ELR (cell line): ENCODE measurements around the gene MATN1.
"Not testable (repeated sequence)": the region's sequence is repeated elsewhere in the genome, so short reads cannot be mapped to it uniquely, and the experiment has no call there.

Experiments
- DNase-seq: peaks from one replicate; pipeline ENCODE4 v3.0.0-alpha.2; 2015; ENCODE audit warnings: low read depth

MATN1 gene, protein sequence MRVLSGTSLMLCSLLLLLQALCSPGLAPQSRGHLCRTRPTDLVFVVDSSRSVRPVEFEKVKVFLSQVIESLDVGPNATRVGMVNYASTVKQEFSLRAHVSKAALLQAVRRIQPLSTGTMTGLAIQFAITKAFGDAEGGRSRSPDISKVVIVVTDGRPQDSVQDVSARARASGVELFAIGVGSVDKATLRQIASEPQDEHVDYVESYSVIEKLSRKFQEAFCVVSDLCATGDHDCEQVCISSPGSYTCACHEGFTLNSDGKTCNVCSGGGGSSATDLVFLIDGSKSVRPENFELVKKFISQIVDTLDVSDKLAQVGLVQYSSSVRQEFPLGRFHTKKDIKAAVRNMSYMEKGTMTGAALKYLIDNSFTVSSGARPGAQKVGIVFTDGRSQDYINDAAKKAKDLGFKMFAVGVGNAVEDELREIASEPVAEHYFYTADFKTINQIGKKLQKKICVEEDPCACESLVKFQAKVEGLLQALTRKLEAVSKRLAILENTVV

DNA sequence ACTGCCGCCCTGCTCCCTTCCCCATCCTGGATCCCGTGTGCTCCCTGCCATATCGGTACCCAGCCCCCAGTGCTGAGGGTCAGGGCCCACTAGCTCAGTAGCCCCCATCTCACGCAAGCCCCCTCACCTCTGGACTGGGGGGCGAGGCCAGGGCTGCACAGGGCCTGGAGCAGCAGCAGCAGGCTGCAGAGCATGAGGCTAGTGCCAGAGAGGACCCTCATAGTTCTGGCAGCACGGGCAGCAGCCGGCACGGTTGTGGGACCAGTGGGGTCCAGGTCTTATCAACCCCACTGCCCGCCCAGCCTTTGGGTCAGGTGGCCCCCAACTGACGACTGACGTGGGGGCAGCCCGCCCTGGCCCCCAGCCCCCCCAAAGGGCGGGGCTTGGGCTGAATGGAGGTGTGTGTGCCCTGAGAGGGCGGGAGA is at the start of gene MATN1:
MATN1 (minus strand) TSS at position 255 of the 425 bp plus-strand sequence; CDS start at position 221, 34 bp downstream.
- no peak for DNase-seq

DNA sequence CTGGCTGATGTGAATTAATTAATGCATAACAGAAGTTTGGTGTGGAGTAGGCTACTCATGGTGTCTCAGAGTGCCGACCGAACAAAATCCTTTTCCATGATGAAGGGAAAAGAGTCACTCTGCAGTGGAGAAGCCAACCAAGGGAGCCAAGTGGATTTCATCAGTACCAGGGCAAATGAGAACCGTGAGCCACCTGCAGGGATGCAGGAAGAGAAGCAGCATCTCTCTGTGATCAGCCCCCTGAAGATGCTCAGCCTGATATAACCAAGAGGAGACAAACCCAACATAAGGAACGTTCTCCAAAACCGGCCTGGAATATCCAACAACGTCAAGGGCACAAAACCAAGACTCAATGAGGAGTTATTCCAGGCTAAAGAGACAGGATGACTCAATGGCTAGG is 47.6 kb upstream of the MATN1 start:
- no peak for DNase-seq

DNA sequence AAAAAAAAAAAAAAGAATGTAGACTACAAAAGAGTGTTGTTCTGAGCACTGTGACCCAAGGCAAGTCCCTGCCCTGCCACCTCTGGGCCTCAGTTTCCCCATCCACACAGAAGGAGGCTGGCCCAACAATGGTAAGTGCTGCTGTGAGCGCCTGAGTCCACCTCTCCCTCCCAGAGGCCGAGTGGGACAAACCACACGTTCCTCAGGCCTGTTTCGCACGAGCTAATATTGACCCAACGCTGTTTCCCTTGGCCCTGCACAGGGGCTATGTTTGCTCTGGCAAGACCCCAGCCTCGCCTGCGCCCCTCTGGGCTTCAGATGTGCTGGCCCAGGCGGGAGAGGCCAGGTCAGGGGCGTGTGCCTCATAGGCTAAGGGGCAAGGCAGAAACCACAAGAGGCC is 46.8 kb upstream of the MATN1 start:
- DNase-seq, result no peak

DNA sequence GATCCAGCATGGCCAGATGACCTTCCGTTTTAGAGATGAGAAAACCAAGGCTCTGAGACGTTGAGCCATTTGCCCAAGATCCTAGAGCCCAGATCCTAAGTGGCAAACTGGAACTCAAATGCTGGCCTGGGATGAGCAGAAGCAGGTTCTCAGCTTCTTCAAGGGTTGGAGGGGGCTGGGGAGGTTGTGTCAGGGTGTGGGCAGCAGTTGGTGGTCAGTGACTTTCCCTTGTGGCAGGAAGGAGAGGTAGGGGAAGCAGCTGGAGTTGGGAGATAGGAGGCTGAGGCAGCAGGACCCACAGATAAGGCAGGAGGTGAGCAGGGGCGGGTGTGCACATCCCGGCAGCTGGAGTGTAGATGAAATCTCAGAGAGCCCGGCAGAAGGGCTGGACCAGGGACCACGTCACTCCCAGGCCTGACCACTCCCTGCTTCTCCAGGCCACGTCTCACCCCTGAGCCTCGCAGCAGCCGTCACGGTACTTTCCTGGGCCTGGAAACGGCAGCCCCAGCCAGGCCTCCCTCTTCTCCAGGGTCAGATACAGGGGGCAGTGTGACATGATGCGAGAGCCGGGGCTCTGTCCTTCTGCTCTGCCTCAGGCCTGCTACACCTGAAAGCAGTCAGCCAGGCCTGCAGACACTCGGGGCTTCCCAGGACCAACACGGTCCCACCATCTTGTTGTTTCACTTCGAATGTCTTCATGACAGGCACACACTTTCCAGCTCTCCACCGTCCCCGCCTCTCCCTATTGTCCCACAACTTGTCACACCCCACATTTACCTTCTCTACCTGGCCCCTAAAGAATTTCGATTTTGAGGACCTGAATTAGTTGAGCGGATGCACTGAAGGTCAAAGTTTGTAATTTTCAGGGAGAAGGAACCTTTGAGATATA is 45.7 kb upstream of the MATN1 start:
- no peak for DNase-seq

DNA sequence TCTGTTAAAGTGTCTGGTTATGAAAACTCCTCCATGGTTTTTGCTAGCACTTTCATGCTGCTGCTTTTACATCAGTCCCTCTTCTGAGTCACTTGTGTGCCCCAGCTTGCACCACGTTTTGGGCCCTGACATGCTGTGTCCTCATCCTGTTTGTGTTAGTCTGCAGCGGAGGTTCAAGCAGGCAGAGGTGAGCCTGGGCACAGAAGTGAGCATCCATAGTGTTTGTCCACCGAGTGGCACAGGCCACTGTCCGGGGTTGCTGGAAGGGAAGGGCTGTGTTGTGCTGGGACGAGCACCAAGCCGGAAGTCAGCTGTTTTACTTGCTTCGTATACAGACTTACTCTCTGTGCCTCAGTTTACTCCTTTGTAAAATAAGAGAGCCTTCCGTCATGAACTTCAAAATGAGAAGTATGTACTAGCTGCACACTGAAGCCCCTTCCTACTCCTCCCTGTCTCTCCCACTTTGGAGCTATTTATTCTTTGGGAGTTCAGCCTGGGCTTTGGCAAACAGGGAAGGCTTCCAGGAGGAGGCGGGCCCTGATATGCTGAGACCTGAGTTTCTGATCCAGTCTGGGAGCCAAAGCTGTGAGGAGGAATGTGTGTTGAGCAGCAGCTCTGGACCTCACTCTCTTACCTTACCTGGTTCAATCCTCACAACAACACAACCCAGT is 44.9 kb upstream of the MATN1 start:
- DNase-seq, result no peak

DNA sequence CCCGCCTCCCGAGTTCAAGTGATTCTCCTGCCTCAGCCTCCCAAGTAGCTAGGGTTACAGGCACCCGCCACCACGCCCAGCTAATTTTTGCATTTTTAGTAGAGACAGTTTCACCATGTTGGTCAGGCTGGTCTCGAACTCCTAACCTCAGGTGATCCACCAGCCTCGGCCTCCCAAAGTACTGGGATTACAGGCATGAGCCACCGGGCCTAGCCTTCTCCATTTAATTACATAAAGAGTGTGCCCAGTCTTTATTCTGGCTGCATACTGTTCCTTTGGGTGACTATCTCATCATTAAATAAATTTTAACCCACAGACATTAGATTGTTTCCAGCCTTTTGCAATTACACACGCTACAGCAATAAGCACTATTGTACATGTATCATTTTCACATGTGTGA is 43.6 kb upstream of the MATN1 start:
- not testable (repeated sequence) for DNase-seq

DNA sequence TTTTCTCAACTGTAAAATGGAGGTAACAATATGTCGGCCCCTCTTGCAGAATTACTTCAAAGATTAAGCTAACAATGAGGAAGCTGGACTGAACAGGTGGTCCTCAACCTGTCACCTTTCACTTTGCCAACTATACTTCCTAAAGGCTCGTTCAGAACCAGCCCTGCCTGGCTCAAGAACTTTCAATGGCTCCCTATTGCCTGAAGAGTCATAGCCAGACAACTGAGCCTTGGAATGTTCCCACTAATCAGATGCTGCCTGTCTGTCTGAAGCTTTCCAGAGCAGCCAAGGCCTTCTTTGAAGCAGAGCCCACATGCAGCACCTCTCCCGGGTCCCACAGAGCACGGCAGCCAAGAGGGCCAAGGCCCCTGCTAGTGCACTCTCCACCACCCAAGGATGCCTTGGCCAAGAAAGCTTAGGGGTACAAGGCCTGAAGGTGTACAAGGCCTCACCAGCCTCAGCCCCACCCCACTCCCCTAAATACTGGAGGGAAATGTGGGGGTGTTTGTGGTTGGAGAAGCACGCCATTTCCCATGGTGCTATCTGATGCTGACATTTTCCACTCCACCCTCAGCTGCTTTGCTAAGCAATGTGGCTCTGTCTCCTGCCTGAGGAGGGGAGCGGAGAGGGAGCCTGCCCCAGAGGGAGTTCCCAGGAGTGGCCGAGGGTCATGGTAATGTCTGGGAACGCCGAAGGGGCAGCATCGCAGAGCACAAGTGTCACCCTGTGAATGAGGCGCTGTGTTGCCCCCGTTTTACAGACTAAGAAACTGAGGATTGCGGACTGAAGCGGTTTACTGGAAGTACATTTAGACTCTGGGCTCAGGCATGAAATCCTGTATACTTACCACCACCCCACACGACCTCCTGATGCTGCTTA is 42.4 kb upstream of the MATN1 start:
- DNase-seq, result no peak

DNA sequence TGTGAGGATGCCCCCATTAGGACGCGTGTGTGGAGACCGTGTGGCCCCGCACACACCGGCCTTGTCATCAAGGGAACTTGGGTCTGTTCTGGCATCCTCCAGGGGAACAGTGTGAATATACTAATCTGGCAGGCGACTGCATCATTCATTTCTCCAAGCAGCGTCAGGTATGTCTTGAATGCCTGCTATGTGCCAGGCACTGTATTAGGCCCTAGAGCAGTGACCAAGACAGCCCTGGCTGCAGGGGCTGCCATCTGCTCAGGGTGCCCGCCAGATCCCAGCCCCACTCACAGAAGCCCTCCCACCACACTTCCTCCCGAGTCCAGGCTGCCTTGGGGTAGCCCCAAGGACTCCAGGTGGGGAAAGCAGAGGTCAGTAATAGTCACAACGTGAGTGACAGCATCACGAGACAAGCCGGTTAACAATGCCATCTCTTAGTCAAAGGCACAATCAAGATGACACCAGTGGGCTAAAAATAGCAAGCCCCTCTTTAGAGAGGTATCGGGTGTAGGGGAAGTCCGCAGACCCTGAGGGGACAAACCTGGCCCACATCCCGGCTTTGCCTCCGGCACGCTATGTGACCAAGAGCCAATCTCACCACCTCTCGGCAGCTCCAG is 41.7 kb upstream of the MATN1 start:
- no peak for DNase-seq

DNA sequence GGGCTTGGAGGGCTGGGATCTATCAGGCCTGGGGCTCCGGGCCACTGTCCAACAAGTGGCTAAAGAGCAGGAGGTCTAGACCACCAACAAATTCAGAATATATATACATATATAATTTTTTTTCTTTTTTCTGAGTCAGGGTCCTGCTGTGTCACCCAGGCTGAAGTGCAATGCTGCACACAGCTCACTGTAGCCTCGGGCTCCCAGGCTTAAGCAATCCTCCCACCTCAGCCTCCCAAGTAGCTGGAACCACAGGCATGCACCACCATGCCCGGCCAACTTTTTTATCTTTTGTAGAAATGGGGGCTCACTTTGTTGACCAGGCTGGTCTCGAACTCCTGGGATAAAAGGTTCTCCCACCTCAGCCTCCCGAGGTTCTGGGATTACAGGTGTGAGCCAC is 41.0 kb upstream of the MATN1 start:
- DNase-seq, result peak; percentile 50

DNA sequence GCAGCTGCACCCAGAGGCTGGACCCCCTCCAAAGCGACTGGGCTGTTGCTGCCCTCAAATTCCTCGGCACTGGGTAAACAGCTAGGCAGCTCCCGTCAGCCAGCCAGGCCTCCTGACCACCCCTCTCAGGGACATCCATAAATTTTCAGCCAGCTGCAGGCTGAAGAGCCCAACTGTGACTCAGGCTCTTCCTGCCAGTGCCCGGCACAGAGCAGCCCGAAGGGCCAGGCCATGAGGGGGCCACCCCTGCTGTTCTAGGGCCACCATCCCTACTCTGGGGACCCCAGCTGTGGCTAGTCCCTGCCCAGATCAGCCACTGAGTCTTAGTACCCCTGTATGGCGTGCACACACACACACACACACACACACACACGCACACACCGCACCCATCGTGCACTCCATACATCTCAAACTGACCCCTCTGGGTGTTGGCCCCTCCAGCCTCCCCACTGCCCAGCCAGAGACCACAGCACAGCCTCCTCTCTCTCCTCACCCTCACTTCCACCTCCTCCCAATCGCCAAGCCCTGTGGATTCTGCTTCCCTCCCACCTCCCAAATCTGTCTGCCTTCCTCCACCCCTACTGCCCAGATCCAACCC is 40.4 kb upstream of the MATN1 start:
- peak; percentile 51 for DNase-seq

DNA sequence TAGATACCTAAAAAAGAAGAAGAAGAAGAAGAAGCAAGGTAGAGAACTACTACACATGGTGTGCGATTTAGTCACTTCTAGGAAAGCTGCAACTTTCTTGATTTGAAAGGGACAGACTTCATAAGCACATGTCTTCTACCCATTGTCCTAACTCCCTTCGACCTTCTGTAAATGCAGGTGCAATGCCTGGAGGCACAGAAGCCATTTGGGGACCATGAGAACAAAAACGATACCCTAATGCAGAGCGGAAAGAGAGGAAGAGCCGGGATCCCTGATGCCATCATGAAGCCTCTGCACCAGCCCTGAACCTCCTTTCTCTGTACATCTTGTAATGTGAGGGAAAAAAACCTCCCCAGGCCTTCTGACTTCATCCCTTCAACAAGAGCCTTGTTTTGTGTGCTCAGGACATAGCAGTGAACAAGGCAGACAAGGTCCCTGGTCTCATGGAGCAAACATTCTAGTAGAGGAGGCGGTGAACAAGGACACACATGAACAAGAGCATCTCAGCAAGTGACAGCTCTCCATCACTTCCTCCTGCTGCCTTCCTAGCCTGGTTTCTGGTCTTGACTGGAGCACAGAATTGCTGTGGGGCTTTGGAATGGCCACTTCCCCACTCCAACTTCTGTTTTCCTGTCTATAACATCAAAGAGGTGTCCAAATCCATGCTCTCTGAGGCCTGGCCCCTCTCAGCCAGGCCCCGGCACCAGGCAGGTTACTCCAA is 39.7 kb upstream of the MATN1 start:
- DNase-seq, result no peak

DNA sequence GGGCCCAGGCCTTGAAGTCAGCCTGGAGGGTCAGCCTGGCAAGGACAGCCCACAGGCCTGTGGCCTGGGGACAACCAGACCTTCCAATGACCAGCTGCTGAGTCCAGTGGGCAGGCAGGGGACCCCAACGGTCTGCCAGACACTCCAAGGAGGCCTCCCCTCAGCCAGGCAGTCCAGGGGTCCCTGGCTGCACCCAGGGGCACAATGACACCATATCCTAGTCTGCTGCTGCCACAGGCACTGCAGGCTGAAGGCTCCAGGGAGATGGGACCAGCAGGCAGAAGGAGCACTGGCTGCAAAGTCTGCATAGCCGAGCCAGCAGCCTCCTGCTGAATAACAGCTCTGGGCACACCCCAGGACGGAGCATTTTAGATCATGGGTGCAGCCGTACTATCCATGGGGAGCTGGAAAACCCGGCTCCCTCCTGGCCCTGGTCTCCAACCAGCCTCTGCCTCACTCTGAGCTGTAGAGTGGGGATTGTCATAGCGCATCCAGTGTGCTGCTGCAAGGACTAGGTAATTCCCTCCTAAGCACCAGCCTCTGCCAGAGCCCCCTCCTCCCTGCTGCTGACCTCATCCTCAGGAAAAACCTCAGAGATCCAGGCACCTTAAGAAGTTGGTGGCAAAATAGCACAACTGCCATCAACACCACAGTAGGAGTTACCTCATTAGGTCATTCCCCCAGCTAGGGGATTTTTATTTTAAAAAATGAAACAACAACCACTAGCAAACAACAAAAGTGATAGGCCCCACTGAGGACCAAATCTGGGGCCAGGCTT is 39.0 kb upstream of the MATN1 start:
- no peak for DNase-seq

DNA sequence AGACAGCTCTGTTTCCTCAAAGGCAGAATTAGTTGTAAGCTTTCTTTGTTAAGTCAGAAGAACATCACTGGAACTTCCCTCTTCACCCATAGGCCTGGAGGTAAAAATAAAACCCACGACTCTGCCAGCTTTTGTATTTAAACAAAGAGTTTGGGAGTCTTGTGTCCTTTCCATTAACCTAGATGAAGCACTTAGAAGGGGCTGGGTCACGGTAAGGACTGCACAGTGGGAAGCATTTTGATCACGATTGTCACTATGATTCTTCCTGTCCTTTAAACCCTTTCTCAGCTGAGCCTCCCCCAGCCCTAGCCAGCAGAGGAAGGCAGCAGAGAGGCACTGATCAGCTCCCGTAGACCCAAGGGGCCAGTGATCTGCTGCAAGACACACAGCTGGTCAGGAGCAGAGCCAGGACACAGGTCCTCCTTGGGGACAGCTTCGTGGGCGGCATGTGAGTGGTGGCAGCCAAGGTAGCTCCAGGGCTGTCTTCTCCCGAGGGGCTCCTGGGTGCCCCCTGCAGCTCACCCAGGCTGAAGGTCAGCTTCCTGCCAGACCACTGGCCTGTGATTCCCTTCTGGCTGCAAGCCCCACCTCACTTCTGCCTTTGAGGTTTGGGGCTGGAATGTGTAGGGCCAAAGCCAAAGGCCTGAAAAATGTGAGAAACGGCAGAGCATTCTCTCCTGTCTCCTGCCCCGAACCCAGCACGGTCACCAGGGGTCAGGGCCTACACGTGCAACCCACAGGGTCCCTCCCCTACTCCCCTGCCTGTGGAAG is 38.2 kb upstream of the MATN1 start:
- no peak for DNase-seq

DNA sequence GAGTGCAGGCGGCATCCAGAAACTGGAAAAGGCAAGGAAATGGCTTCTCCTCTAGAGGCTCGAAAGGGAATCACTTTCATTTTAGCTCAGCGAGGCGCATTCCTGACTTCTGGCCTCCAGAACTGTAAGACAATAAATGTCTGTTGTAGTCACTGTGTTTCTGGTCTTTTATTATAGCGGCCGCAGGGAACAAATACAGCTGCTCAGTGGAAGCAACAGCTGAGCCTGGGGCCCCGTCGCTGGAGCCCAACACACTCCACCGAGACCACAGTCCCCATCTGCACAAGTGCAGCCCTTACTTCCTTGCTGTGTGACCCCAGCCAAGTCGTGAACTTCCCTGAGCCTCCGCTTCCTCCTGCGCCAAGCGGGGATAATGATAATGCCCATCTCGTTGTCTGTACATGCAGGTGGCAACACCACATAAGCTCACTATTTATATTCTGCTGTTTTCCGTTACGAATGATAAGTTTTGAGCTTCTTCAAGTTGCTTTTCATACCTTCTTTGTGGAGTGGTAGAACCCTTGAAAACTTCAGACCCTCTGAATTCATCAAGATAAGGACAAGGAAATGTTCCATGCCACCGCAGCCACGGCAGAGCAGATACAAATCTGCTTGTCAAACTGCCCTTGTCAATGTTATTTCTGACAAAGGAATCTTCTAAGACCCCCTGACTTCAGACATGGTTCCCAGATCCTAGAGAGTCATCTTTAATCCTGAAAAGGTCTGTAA is 37.4 kb upstream of the MATN1 start:
- no peak for DNase-seq

DNA sequence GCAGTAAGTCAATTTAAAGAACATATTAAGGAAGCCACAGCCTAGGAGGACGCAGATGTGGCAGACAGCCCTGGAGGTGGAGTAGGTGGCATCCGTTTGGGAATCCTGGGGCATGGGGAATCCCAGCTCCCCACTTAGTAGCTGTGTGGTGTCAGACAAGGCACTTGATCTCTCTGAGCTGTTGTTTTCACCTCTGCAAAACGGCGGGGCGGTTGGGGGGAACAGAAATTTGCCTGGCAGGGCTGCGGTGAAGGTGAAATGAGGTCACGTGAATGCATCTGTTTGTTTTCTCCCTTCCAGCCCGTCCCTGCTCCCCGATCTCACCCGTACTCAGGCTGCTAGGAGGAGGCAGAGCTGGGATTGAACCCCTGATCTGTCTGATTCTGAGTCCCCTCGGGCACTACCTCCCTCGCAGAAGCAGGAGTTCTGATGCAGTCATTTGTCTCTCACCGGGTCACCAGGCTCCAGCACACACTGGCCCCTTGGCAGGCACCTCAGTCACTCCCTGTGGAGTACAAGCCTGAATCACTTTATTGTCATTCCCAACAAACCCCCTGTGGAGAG is 36.4 kb upstream of the MATN1 start:
- no peak for DNase-seq

DNA sequence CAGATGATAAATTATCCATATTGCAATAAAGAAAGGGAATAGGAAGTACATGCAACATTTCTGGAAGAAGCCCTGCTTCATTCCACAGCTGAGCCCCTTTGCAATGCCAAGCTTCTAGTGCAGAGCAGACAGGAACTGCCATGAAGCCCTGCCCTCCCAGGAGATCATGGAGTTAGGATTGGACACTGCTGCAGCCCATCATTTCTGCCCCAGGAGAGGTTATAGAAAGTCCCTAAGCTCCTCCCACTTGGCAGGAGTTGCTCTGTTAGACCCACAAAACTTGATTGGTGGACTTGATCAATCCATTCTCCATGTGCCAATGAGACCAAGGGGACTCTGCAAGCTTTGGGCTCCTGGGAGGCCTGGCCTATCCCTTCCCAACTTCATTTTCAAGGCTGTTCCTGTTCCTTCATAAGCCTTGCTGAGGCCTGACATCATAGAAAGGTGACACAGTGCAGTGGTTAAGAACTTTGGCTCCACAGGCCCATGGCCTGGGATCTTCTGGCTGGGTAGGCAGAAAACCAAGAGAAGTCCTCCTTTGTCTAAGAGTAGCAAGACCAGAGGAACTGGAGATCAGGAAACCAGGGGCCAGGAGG is 35.5 kb upstream of the MATN1 start:
- DNase-seq, result peak; percentile 51
